ENCODE results near the gene APOBEC3A. TPM values are rescaled to one million over a fixed set of nuclear protein-coding genes. Genes with fewer than 3 reads are reported as not detected.
"Not testable (repeated sequence)": the region's sequence is repeated elsewhere in the genome, so short reads cannot be mapped to it uniquely, and the experiment has no call there.

Gene APOBEC3A
- total RNA-seq, 2 donors from 2014 or later = not detected

DNA sequence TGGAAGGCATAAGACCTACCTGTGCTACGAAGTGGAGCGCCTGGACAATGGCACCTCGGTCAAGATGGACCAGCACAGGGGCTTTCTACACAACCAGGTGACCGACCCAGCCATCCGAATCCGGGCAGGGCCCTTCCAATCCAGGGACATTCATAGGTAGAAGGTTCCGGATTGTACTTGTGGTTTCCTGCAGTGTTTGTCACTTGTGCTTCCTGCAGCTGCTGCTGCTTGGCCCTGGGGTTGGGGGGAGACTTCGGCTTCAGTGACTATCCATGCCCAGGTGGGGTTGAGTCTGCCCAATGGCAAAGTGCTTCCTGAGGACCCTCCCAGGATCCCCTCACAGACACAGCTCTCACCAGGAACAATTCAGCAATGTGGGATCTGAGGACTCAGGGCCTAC is 2.2 kb downstream of the APOBEC3A start:
- TF ChIP-seq POLR2A (IDR thresholded peaks at IDR 0.05) (no peak), CTCF (IDR thresholded peaks at IDR 0.05) (no peak)
- intact Hi-C loops (cut with DNase I) = no loop called here
- H3K9me3 ChIP-seq = no peaks in the 10 kb centered on the region
- no peaks in the 10 kb centered on the region for H3K36me3 ChIP-seq (replicated peaks in 1 of 2; ENCODE audit: insufficient read depth in 1 of 2, low read depth in 2 of 2)
- no peaks in the 10 kb centered on the region for H3K27me3 ChIP-seq
- DNase-seq (peak in 1 of 4 donors; percentile 0), ATAC-seq (no peak)
- H3K4me1 ChIP-seq = peaks cover 26% of the 10 kb centered on the region
- 81 to 98% methylated on average over 6 to 7 of the region's 8 CpGs for WGBS, 2 donors
- H3K4me3 ChIP-seq = no peak overlapping the region
- H3K27ac ChIP-seq = no peak overlapping the region

DNA sequence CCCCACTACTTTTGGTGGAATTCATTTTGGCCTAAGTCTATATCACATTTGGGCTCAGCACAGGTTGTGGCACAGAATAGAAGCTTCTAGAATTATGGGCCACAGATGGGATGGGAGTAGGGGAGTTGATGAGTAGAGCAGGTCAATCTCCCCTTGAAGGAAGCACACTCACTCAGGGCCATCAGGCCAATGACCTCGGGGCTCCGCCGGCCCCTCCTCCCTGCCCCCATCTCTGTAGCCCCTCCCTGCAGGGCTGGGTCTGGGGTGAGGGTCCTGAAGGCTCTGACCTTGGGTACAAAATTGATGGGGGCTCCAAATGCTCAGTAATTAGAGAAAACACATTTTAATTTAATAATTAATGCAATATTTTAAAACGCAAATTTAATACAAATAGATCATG is 3.3 kb downstream of the APOBEC3A start:
- DNase-seq = peak in 1 of 4 donors; percentile 0
- H3K9me3 ChIP-seq; H3K27ac ChIP-seq; ATAC-seq; intact Hi-C loops (cut with DNase I); H3K4me3 ChIP-seq; H3K27me3 ChIP-seq; H3K36me3 ChIP-seq (replicated peaks in 1 of 2; ENCODE audit: insufficient read depth in 1 of 2, low read depth in 2 of 2): not testable (repeated sequence)
- 79 to 81% methylated on average over 1 to 4 of the region's 4 CpGs for WGBS, 2 donors
- H3K4me1 ChIP-seq = peaks cover 23% of the 10 kb centered on the region

DNA sequence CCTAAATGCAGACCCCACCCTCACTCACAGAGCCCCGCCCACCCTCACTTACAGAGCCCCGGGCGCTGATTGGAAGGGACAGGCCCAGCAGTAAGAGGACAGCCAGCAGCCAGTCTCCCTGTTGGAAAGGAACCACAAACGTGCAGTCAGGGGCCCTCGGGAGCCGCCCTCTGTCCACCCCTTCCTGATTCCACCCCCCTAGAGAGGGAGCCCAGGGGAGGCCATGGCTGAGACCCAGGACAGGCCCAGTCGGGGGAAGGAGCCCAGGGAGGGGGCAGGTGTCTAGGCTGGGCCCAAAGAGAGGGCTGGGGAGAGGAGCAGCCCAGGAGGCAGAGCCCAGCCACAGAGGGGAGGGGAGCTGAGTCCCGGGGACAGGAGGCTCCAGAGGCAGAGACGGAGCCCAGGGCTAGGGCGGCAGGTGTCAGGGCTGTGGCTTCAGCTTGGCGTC is 5.9 kb downstream of the APOBEC3A start:
- H3K4me3 ChIP-seq; H3K27me3 ChIP-seq; H3K36me3 ChIP-seq (replicated peaks in 1 of 2; ENCODE audit: insufficient read depth in 1 of 2, low read depth in 2 of 2); intact Hi-C loops (cut with DNase I); H3K9me3 ChIP-seq: not testable (repeated sequence)
- H3K27ac ChIP-seq = peak overlapping the region in 3 of 4 donors; percentile 32 to 75 (median 68)
- peaks cover 23% of the 10 kb centered on the region for H3K4me1 ChIP-seq
- ATAC-seq = peak; percentile 76
- DNase-seq = peak in 3 of 4 donors; percentile 29 to 63 (median 45)
- 20% methylated on average over 8 of the region's 11 CpGs; no CpG with 5 or more reads in 1 of the 2 donors for WGBS, 2 donors

DNA sequence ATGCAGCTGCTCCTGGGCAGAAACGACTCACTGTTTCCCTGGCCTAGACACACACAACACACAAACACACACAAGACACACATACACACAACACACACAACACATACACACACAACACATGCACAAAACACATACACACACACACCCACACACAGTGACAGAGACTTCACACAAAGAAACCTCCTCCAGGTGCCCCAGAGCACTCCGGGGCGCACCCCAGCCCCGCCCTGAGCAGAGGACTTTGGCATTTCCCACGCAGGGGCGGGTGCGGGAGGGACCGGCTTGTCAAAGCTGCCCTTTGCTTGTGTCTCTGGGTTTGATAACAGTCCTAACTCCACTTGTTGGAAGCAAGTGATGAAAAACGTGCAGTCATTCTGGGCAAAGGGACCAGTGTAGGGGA is 6.5 kb downstream of the APOBEC3A start:
- Histone ChIP-seq H3K4me1 (peaks cover 23% of the 10 kb centered on the region), H3K36me3 (replicated peaks in 1 of 2; ENCODE audit: insufficient read depth in 1 of 2, low read depth in 2 of 2) (no peaks in the 10 kb centered on the region)

DNA sequence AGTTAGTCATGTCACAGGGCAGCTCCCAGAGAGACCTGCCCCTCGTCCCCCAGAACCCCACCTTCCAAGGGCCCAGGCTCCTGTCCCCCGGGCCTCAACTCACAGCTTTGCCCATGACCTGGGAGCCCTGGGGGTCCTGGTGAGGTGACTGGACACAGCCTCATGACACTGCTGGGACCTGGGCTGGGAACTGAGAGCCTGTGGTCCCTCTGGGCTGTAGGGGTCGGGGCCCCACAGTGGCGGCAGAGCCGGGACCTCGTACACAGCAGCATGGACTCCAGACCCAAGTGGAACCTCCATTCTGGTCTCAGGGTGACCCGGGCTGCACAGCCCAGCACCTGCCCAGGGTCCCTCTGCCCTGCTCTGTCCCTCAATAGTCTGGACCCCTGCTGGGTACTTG is 6.9 kb downstream of the APOBEC3A start:
- 20 to 62% methylated on average over 1 to 7 of the region's 7 CpGs for WGBS, 2 donors
- DNase-seq (no peak), ATAC-seq (no peak)
- H3K4me3 ChIP-seq = no peak overlapping the region
- H3K36me3 ChIP-seq (replicated peaks in 1 of 2; ENCODE audit: insufficient read depth in 1 of 2, low read depth in 2 of 2) = no peaks in the 10 kb centered on the region
- no peaks in the 10 kb centered on the region for H3K9me3 ChIP-seq
- H3K4me1 ChIP-seq = peaks cover 23% of the 10 kb centered on the region
- intact Hi-C loops (cut with DNase I) = no loop called here
- peak overlapping the region in 1 of 4 donors; percentile 68 for H3K27ac ChIP-seq
- no peaks in the 10 kb centered on the region for H3K27me3 ChIP-seq
- no peak for TF ChIP-seq CTCF (IDR thresholded peaks at IDR 0.05)

More for the DNA sequence above, 6.5 kb downstream of the APOBEC3A start:
- peak; percentile 63 for ATAC-seq
- no peak for TF ChIP-seq CTCF (IDR thresholded peaks at IDR 0.05)
- TF ChIP-seq POLR2A (IDR thresholded peaks at IDR 0.05) = no peak
- no peaks in the 10 kb centered on the region for H3K9me3 ChIP-seq
- 4 to 10% methylated on average over 2 to 9 of the region's 9 CpGs for WGBS, 2 donors
- peak overlapping the region in 2 of 4 donors; percentile 68 to 75 for H3K27ac ChIP-seq
- H3K27me3 ChIP-seq = no peaks in the 10 kb centered on the region
- intact Hi-C loops (cut with DNase I) = no loop called here
- DNase-seq = peak in 3 of 4 donors; percentile 48 to 62 (median 50)
- H3K4me3 ChIP-seq = no peak overlapping the region

DNA sequence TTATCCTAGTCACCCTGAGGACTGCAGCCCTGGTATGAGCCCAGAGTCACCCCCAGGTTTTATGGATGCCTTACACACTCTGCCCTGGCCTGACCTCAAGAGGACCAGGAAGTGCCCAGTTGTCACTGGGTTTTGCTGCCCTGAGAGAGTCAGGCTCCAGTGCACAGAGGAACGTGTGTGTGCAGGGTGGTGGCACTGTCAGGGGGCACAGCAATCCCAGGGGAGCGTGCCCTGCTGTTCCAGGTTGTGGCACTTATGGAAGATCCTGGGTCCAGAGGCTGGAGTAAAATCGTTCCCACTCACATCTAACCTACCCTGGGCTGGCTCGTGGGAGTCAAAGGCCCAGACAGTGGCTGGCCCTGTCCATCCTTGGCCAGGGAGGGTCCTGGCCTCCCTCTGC is 7.6 kb downstream of the APOBEC3A start:
- WGBS, 2 donors = 73 to 86% methylated on average over 1 to 4 of the region's 4 CpGs
- Histone ChIP-seq H3K27me3 (no peaks in the 10 kb centered on the region), H3K9me3 (no peaks in the 10 kb centered on the region), H3K4me3 (no peak overlapping the region), H3K36me3 (replicated peaks in 1 of 2; ENCODE audit: insufficient read depth in 1 of 2, low read depth in 2 of 2) (no peaks in the 10 kb centered on the region), H3K4me1 (peaks cover 23% of the 10 kb centered on the region), H3K27ac (no peak overlapping the region)
- intact Hi-C loops (cut with DNase I) = no loop called here
- TF ChIP-seq POLR2A (IDR thresholded peaks at IDR 0.05) = no peak
- TF ChIP-seq CTCF (IDR thresholded peaks at IDR 0.05) = no peak
- no peak for DNase-seq
- ATAC-seq = no peak
